Stomach smooth muscle (tissue), 2 donors: Measurements from ENCODE around the gene AQP12B.

Source experiments
- H3K27ac ChIP-seq: one replicate; pipeline ENCODE4 v1.7.0; 2013; ENCODE audit warnings: mild to moderate bottlenecking, low read length, inconsistent platforms
- H3K27me3 ChIP-seq, 2 donors: one replicate each; pipeline ENCODE4 v1.7.0; 2013; ENCODE audit warnings: low read length in 2 of 2; ENCODE audit not compliant: insufficient read depth in 2 of 2, control insufficient read depth in 1 of 2
- H3K36me3 ChIP-seq, 2 donors: one replicate each; pipeline ENCODE4 v1.7.0; 2013; ENCODE audit warnings: low read length in 2 of 2; ENCODE audit not compliant: control insufficient read depth in 2 of 2, insufficient read depth in 2 of 2
- H3K4me1 ChIP-seq: one replicate; pipeline ENCODE4 v1.7.0; 2013; ENCODE audit warnings: low read length; ENCODE audit not compliant: control insufficient read depth, insufficient read depth
- H3K4me3 ChIP-seq, 2 donors: one replicate each; pipeline ENCODE4 v1.7.0; 2013; ENCODE audit warnings: low read length in 2 of 2
- H3K9ac ChIP-seq, 2 donors: one replicate each; pipeline ENCODE4 v1.7.0; 2013; ENCODE audit warnings: low read length in 2 of 2, mild to moderate bottlenecking in 1 of 2
- H3K9me3 ChIP-seq, 2 donors: one replicate each; pipeline ENCODE4 v1.7.0; 2013; ENCODE audit warnings: low read length in 2 of 2; ENCODE audit not compliant: control insufficient read depth in 2 of 2
- donor health status: healthy.
- donor health status: Pancreatic carcinoma.

AQP12B gene

DNA sequence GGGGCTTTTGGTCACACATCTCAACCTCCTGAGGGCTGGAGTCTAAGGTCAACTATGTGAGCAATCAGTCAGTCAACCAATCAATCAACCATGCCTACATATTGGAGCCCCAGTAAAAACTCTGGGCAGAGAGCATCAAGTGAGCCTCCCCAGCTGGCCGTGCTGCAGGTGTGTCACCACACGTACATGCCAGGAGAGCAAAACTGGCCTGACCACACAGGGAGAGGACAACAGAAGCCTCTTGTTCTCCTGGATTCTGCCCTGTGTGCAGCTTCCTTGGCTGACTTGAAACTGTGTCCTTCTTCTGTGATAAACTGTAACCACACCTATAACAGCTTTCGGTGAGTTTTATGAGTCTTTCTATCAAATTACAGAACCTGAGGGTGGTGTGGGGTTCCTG is 31.5 kb downstream of the AQP12B start:
- Histone ChIP-seq H3K27me3 (peaks cover 13 to 42% of the 10 kb centered on the region in 2 donors), H3K4me1 (no peaks in the 10 kb centered on the region), H3K9me3 (no peaks in the 10 kb centered on the region), H3K9ac (no peak overlapping the region), H3K4me3 (no peak overlapping the region), H3K27ac (no peak overlapping the region), H3K36me3 (no peaks in the 10 kb centered on the region)

GRCh38 chr2:240650254-240650965 is 32.3 kb downstream of the AQP12B start:
- Histone ChIP-seq H3K9me3 (no peaks in the 10 kb centered on the region), H3K4me3 (no peak overlapping the region), H3K4me1 (no peaks in the 10 kb centered on the region), H3K36me3 (no peaks in the 10 kb centered on the region), H3K27ac (no peak overlapping the region), H3K9ac (no peak overlapping the region), H3K27me3 (peaks cover 15 to 43% of the 10 kb centered on the region in 2 donors)

DNA sequence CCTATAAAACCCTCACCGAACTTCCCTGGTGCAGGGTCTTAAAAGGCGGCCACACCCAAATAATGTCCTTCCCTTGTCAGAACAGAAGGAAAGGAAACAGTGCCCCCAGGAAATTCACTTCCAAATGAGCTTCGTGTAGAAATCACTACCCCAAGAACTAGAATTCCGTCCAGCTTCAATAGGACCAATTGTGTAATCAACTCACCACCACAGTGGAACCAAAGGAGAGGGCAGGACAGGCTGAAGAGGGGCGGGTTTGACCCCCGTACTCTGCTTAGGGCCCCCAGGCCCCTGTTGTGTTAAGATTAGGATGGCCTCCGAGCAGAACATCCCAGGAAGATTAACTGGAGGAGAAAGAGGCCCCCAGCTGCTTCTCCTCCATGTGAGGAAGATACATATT is 33.4 kb downstream of the AQP12B start:
- H3K4me3 ChIP-seq, result no peak overlapping the region
- no peaks in the 10 kb centered on the region for H3K36me3 ChIP-seq
- no peak overlapping the region for H3K9ac ChIP-seq
- H3K27ac ChIP-seq, result no peak overlapping the region
- no peaks in the 10 kb centered on the region for H3K9me3 ChIP-seq
- no peaks in the 10 kb centered on the region for H3K4me1 ChIP-seq
- H3K27me3 ChIP-seq, result peaks cover 12 to 45% of the 10 kb centered on the region in 2 donors

- H3K27ac ChIP-seq, result no peak overlapping the region
- no peak overlapping the region for H3K9ac ChIP-seq
- H3K4me1 ChIP-seq, result no peaks in the 10 kb centered on the region
- no peaks in the 10 kb centered on the region for H3K9me3 ChIP-seq
- H3K36me3 ChIP-seq, result no peaks in the 10 kb centered on the region
- peaks cover 15 to 50% of the 10 kb centered on the region in 2 donors for H3K27me3 ChIP-seq
- no peak overlapping the region for H3K4me3 ChIP-seq
Observed at GRCh38 chr2:240648650-240649275, 33.9 kb downstream of the AQP12B start.

DNA sequence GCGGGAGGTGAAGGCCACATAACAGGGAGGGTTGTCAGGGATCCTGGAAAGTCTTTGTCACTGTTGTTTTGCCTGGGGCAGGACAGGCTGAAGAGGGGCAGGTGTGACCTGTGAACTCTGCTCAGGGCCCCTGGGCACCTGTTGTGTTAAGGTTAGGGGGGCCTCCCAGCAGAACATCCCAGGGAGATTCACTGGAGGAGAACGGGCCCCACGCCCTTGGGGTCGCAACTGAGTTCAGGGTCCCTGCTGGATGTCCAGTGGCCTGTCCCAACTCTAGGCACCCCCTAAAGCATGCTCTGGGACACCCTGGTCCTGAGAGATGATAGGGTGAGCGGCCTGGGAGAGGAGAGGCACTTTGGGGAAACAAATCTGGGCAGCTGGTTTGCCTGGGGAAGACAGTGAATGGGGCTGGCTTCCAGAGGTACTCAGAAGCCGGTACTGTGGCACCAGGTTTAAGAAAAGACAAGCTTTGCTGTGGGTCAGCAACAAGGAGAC is 34.5 kb downstream of the AQP12B start:
- no peaks in the 10 kb centered on the region for H3K9me3 ChIP-seq
- H3K4me3 ChIP-seq, result no peak overlapping the region
- H3K27me3 ChIP-seq, result peaks cover 20 to 46% of the 10 kb centered on the region in 2 donors
- H3K27ac ChIP-seq, result no peak overlapping the region
- no peaks in the 10 kb centered on the region for H3K4me1 ChIP-seq
- no peak overlapping the region for H3K9ac ChIP-seq
- no peaks in the 10 kb centered on the region for H3K36me3 ChIP-seq

DNA sequence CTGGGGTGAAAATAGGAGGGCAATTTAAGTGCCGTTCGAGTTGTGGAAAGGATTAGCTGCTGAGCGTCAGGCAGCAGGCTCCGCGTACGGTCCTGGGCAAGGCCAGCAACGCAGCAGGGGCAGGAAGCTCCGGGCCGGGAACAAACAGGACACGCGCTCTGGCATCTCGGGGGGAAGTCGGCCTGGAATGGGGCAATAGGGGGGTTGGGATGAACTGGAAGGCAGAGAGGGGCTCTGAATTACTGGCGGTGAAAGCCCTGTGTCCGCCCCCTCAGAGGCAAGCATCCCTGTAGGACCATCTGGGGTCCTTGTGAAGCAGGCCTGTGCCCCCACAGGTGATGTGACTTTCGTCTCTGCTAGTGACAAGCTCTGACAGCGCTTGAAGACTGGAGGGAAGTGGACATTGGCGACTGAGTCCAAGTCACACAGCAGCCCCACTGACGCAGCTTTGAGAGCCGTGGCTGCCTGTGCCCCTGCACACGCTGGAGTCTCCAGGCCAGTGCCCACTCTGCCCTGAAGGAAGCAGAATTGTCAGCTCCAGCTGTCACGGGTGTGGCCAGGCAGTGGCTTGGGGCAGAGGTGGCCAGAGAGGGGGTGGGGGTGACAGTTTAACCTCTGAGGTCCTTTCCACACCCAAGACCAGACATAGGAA is 35.1 kb downstream of the AQP12B start:
- Histone ChIP-seq H3K4me3 (no peak overlapping the region), H3K9me3 (no peaks in the 10 kb centered on the region), H3K9ac (no peak overlapping the region), H3K27ac (no peak overlapping the region), H3K36me3 (no peaks in the 10 kb centered on the region), H3K4me1 (no peaks in the 10 kb centered on the region), H3K27me3 (peaks cover 20 to 46% of the 10 kb centered on the region in 2 donors)

DNA sequence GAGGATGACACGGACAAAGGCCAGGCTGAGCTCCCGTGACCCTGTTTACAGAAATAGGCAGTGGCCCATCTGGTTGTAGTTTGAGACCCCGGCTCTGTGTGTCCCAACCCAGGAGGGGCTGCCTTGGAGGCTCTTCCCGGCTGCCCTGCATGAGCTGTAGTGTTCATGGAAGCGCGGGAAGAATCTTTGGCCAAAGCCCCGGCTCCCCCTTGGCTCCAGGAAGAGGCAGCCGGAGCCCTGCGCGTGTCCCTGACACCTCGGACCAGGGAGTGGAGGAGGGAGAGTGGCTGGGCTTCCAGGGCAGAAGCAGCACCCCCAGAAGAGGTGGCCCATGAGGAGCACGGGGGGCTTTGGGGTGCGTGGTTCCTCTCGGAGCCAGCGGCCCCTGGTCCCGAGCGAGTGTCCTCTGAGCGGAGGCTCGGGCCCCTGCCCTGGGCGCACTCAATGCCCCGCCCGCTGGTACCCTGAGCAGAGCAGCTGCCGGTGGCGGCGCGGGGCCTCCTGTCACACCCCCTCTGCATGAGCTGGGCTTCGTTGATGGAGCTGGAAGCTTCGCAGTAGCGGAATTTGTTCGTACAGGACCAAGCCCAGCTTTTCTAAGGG is 35.7 kb downstream of the AQP12B start:
- H3K4me3 ChIP-seq, result no peak overlapping the region
- no peaks in the 10 kb centered on the region for H3K4me1 ChIP-seq
- H3K27me3 ChIP-seq, result peaks cover 20 to 46% of the 10 kb centered on the region in 2 donors
- no peak overlapping the region for H3K9ac ChIP-seq
- no peaks in the 10 kb centered on the region for H3K9me3 ChIP-seq
- no peak overlapping the region for H3K27ac ChIP-seq
- no peaks in the 10 kb centered on the region for H3K36me3 ChIP-seq

GRCh38 chr2:240646176-240646899 is 36.3 kb downstream of the AQP12B start:
- Histone ChIP-seq H3K36me3 (no peaks in the 10 kb centered on the region), H3K27me3 (peaks cover 20 to 46% of the 10 kb centered on the region in 2 donors), H3K9me3 (no peaks in the 10 kb centered on the region), H3K27ac (no peak overlapping the region), H3K9ac (no peak overlapping the region), H3K4me1 (no peaks in the 10 kb centered on the region), H3K4me3 (no peak overlapping the region)

- Histone ChIP-seq H3K4me1 (no peaks in the 10 kb centered on the region), H3K9ac (no peak overlapping the region), H3K27me3 (peaks cover 20 to 41% of the 10 kb centered on the region in 2 donors), H3K27ac (no peak overlapping the region), H3K36me3 (no peaks in the 10 kb centered on the region), H3K9me3 (no peaks in the 10 kb centered on the region), H3K4me3 (no peak overlapping the region)
Observed at GRCh38 chr2:240645801-240646175, 36.9 kb downstream of the AQP12B start.

- Histone ChIP-seq H3K36me3 (no peaks in the 10 kb centered on the region), H3K4me1 (no peaks in the 10 kb centered on the region), H3K4me3 (no peak overlapping the region), H3K27me3 (peaks cover 20 to 36% of the 10 kb centered on the region in 2 donors), H3K9me3 (no peaks in the 10 kb centered on the region), H3K9ac (no peak overlapping the region), H3K27ac (no peak overlapping the region)
Observed at GRCh38 chr2:240645346-240645745, 37.3 kb downstream of the AQP12B start.
